SK-N-SH treated with all-trans-retinoic acid at 6 μM for 48 hours (cell line): ENCODE data around the gene SLC44A5.

Source experiments
- ATAC-seq: fragments of 200-7000 bp; cut with Tn5 transposase; 3 replicates; pipeline ENCODE4 v1.9.1; 2020; ENCODE audit warnings: mild to moderate bottlenecking, moderate library complexity
- ARNTL ChIP-seq: fragments of 450-650 bp; formaldehyde crosslinking; IDR thresholded peaks from 2 replicates; pipeline ENCODE4 v1.5.0; 2020; ENCODE audit warnings: low read depth, mild to moderate bottlenecking, moderate library complexity, borderline replicate concordance
- BACH2 ChIP-seq: fragments of 250-450 bp; sonication (Bioruptor Pico); IDR thresholded peaks from 2 replicates; pipeline ENCODE4 v1.9.0; 2021; ENCODE audit warnings: mild to moderate bottlenecking, borderline replicate concordance
- CREB5 ChIP-seq: fragments of 250-450 bp; sonication (Bioruptor Pico); IDR thresholded peaks from 2 replicates; pipeline ENCODE4 v1.5.1; 2020; ENCODE audit warnings: low read depth, mild to moderate bottlenecking, moderate library complexity
- CSDC2 ChIP-seq: fragments of 250-450 bp; sonication (Bioruptor Pico); IDR thresholded peaks from 2 replicates; pipeline ENCODE4 v1.5.0; 2020; ENCODE audit warnings: mild to moderate bottlenecking, moderate library complexity
- CSRNP3 ChIP-seq: fragments of 250-450 bp; sonication (Bioruptor Pico); IDR thresholded peaks from 2 replicates; pipeline ENCODE4 v1.5.1; 2021; ENCODE audit warnings: mild to moderate bottlenecking, moderate library complexity
- ESRRG ChIP-seq: fragments of 250-450 bp; sonication (Bioruptor Pico); IDR thresholded peaks from 2 replicates; pipeline ENCODE4 v1.6.1; 2021; ENCODE audit warnings: mild to moderate bottlenecking
- GLIS3 ChIP-seq: fragments of 250-450 bp; sonication (Bioruptor Pico); IDR thresholded peaks from 2 replicates; pipeline ENCODE4 v1.5.0; 2020; ENCODE audit warnings: mild to moderate bottlenecking, moderate library complexity
- ISL1 ChIP-seq: fragments of 250-450 bp; sonication (Bioruptor Pico); IDR thresholded peaks from 2 replicates; pipeline ENCODE4 v2.1.2; 2022; ENCODE audit warnings: mild to moderate bottlenecking, moderate library complexity
- OSR1 ChIP-seq: fragments of 250-450 bp; sonication (Bioruptor Pico); IDR thresholded peaks from 2 replicates; pipeline ENCODE4 v1.8.0; 2022; ENCODE audit warnings: moderate library complexity, mild to moderate bottlenecking, inconsistent platforms
- POU6F1 ChIP-seq: fragments of 250-450 bp; sonication (Bioruptor Pico); IDR thresholded peaks from 2 replicates; pipeline ENCODE4 v1.8.0; 2021; ENCODE audit warnings: low read depth, mild to moderate bottlenecking, moderate library complexity, borderline replicate concordance
- PPARA ChIP-seq: fragments of 250-450 bp; sonication (Bioruptor Pico); IDR thresholded peaks from 2 replicates; pipeline ENCODE4 v1.5.0; 2020; ENCODE audit warnings: mild to moderate bottlenecking, borderline replicate concordance
- RARB ChIP-seq: fragments of 250-450 bp; sonication (Bioruptor Pico); IDR thresholded peaks from 2 replicates; pipeline ENCODE4 v1.8.0; 2021; ENCODE audit warnings: mild to moderate bottlenecking, moderate library complexity
- SNAI2 ChIP-seq: fragments of 250-450 bp; sonication (Bioruptor Pico); IDR thresholded peaks from 2 replicates; pipeline ENCODE4 v1.5.0; 2020; ENCODE audit warnings: mild to moderate bottlenecking, moderate library complexity
- TCF4 ChIP-seq: fragments of 250-450 bp; sonication (Bioruptor Pico); IDR thresholded peaks from 2 replicates; pipeline ENCODE4 v1.8.0; 2021; ENCODE audit warnings: mild to moderate bottlenecking, moderate library complexity, borderline replicate concordance
- TOX ChIP-seq: fragments of 250-450 bp; sonication (Bioruptor Pico); IDR thresholded peaks from 2 replicates; pipeline ENCODE4 v1.8.0; 2021; ENCODE audit warnings: mild to moderate bottlenecking, moderate library complexity, borderline replicate concordance
- TSHZ2 ChIP-seq: fragments of 250-450 bp; sonication (Bioruptor Pico); IDR thresholded peaks from 2 replicates; pipeline ENCODE4 v1.5.0; 2020; ENCODE audit warnings: mild to moderate bottlenecking, moderate library complexity
- ZC3H10 ChIP-seq: fragments of 250-450 bp; sonication (Bioruptor Pico); IDR thresholded peaks from 2 replicates; pipeline ENCODE4 v1.5.1; 2021; ENCODE audit warnings: mild to moderate bottlenecking, moderate library complexity
- ZFP30 ChIP-seq: fragments of 450-650 bp; formaldehyde crosslinking; IDR thresholded peaks from 2 replicates; pipeline ENCODE4 v1.5.0; 2022; ENCODE audit warnings: mild to moderate bottlenecking, moderate library complexity
- ZNF565 ChIP-seq: fragments of 450-650 bp; formaldehyde crosslinking; conservative IDR thresholded peaks from 2 replicates; pipeline ENCODE4 v1.5.0; 2020; ENCODE audit warnings: low read depth, mild to moderate bottlenecking, moderate library complexity
- ZNF70 ChIP-seq: fragments of 450-650 bp; formaldehyde crosslinking; IDR thresholded peaks from 2 replicates; pipeline ENCODE4 v1.5.0; 2020; ENCODE audit warnings: mild to moderate bottlenecking, moderate library complexity
- ZNF8 ChIP-seq: fragments of 450-650 bp; formaldehyde crosslinking; IDR thresholded peaks from 2 replicates; pipeline ENCODE4 v1.5.0; 2020; ENCODE audit warnings: mild to moderate bottlenecking, moderate library complexity

SLC44A5 gene

GRCh38 chr1:75520862-75521475, 89.9 kb downstream of the SLC44A5 start:
- TF ChIP-seq OSR1 (CRISPR knock-in tag) (no peak), TSHZ2 (CRISPR knock-in tag) (no peak), TCF4 (no peak), ZNF8 (no peak), BACH2 (CRISPR knock-in tag) (no peak), ARNTL (CRISPR knock-in tag) (no peak), ZFP30 (CRISPR knock-in tag) (no peak), ZNF70 (CRISPR knock-in tag) (no peak), ESRRG (CRISPR knock-in tag) (no peak), PPARA (CRISPR knock-in tag) (no peak), POU6F1 (CRISPR knock-in tag) (no peak), CSDC2 (CRISPR knock-in tag) (no peak), SNAI2 (CRISPR knock-in tag) (no peak), RARB (no peak), CSRNP3 (CRISPR knock-in tag) (no peak), ZNF565 (CRISPR knock-in tag) (no peak), CREB5 (CRISPR knock-in tag) (no peak)
- peak; percentile 41 for ATAC-seq

- TF ChIP-seq ZC3H10 (no peak), ARNTL (CRISPR knock-in tag) (no peak), GLIS3 (CRISPR knock-in tag) (no peak), ZNF70 (CRISPR knock-in tag) (no peak), CREB5 (CRISPR knock-in tag) (no peak), ESRRG (CRISPR knock-in tag) (no peak), TOX (CRISPR knock-in tag) (no peak), OSR1 (CRISPR knock-in tag) (no peak), CSRNP3 (CRISPR knock-in tag) (no peak), ISL1 (CRISPR knock-in tag) (no peak), CSDC2 (CRISPR knock-in tag) (no peak), TCF4 (no peak)
- no peak for ATAC-seq
Observed at GRCh38 chr1:75519651-75520427, 91.1 kb downstream of the SLC44A5 start.
